ENCODE results near the gene BICRA.
"Not testable (repeated sequence)": the region's sequence is repeated elsewhere in the genome, so short reads cannot be mapped to it uniquely, and the experiment has no call there.

Gene BICRA

GRCh38 chr19:47719047-47719859 lies 110.3 kb downstream of the BICRA start:
- no peak for DNase-seq

DNA sequence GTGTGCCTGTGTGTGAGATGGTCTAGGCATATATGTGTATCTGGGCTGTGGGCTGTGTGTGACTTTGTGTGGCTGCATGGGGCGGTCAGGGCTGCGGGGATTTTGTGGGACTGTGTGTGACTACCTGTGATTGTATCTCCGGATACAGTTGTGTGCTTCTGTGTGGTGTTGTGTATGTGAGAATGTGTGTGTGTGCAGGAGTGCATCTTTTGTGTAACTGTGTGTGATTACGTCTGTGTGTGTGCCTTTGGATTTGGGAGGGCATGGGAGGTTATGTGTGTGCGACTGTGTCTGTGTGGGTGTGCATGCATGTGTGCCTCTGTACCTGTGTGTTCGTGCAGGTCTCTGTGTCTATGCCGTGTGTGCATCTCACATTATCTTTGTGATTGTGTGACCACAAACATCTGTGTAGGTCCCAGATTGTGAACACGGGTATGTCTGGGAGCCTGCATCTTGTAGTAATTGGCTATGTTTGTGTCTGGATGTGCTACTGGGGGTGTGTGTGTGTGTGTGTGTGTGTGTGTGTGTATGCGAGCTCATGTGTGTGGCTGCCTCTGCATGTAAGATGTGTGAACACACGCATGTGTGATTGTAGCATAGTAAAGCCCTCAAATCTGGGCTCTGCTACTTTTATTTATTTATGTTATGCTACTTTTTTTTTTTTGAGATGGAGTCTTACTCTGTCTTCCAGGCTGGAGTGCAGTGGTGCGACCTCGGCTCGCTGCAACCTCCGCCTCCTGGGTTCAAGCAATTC lies 111.9 kb downstream of the BICRA start:
- DNase-seq, result no peak

DNA sequence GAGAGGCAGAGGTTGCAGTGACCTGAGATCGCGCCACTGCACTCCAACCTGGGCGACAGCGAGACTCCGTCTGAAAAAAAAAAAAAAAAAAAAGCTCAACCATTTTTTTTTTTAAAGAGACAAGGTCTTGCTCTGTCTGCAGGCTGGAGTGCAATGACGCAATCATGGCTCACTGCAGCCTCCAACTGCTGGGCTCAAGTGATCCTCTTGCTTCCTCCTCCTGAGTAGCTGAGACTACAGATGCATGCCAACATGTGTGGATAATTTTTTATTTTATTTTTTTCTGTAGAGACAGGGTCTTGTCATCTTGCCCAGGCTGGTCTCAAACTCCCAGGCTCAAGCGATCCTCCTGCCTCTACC lies 114.6 kb downstream of the BICRA start:
- DNase-seq, result no peak

DNA sequence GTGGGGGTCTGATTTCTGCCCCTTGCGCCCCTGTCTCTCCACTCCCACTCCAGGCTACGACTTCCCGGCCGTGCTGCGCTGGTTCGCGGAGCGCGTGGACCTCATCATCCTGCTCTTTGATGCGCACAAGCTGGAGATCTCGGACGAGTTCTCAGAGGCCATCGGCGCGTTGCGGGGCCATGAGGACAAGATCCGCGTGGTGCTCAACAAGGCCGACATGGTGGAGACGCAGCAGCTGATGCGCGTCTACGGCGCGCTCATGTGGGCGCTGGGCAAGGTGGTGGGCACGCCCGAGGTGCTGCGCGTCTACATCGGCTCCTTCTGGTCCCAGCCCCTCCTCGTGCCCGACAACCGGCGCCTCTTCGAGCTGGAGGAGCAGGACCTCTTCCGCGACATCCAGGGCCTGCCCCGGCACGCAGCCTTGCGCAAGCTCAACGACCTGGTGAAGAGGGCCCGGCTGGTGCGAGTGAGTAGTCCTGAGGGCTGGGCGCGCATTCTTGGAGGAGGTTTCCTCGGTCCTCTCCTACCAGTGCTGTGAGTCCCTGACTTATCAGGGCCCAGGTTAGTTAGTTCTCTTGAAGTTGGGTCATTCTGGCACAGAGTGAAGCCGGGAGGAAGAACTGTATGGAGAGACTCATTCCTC lies 116.9 kb downstream of the BICRA start:
- DNase-seq, result no peak

GRCh38 chr19:47726467-47726866 lies 117.5 kb downstream of the BICRA start:
- DNase-seq, result no peak

GRCh38 chr19:47728295-47728694 lies 119.4 kb downstream of the BICRA start:
- not testable (repeated sequence) for DNase-seq

- no peak for DNase-seq
Observed at GRCh38 chr19:47729468-47729798, 120.5 kb downstream of the BICRA start.

DNA sequence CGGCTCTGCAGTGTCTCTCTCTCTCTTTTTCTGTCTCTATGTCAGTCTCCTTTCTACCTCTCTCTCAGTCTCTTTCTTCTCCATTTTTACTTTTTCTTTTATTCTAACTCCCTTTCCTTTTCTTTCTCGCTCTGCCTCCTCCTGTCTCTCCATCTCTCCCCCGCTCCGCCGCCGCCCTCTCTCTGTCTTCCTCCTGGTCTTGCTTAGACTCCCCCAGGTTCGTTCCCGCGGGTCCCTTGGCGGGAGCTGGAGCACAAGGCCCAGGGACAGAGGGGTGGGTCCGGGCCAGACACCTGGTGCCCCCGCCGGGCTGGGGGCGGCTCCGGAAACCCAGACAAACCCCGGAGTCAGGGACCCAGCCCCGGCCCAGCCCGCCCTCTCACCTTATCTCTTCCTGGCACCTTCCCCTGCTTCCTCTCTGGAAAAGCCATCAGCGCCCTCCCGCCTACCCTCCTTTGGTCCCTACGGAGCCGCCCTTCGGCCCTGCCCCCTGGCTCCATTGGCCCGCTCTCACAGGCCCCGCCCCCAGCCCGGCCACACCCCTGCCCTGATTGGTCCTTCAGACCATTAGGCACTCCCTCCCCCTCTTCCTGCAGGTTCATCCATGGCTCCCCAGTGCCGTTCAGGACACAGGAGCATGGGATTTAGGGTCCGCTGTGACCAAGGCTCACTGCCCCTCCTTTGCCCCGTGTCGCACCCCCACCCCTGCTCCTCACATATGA lies 121.0 kb downstream of the BICRA start:
- DNase-seq, result peak; percentile 14

- no peak for DNase-seq
Observed at GRCh38 chr19:47730521-47730889, 121.6 kb downstream of the BICRA start.

DNA sequence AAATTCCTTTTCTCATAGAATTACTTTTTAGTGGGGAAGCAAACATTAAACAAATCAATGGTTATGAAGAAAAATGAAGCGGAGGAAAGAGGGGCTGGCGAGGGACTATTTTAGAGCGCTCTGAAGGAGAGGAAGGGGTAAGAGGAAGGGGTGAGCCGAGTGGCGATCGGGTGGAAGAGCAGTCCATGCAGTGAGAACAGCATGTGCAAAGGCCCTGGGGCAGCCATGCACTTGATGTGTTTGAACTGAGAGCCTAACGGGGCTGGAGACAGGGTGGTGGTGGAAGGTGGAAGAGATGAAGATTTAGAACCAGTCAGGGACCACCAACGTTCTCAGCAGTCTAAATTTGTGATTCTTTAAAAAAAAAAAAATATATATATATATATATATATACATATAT lies 122.0 kb downstream of the BICRA start:
- DNase-seq, result no peak

DNA sequence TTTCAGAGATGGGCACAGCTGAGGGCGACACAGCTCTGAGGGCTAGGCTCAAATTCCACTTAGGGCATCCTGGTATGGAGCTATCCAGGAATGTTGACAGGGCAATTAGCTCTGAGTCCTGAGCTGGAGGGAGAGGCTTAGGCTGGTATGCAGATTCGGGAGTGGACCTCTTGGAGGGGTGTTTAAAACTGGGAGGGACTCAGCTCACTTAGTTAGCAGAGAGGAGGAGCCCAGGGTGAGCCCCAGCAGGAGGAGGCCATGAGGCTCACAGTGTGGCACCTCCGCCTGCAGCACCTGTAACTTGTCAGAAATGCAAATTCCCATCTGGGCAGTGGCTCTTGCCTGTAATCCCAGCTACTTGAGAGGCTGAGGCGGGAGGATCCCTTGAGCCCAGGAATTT lies 126.2 kb downstream of the BICRA start:
- no peak for DNase-seq

GRCh38 chr19:47740866-47741519 lies 132.1 kb downstream of the BICRA start:
- DNase-seq, result no peak

- DNase-seq, result no peak
Observed at GRCh38 chr19:47741544-47742140, 132.7 kb downstream of the BICRA start.

GRCh38 chr19:47742634-47743033 lies 133.7 kb downstream of the BICRA start:
- no peak for DNase-seq

DNA sequence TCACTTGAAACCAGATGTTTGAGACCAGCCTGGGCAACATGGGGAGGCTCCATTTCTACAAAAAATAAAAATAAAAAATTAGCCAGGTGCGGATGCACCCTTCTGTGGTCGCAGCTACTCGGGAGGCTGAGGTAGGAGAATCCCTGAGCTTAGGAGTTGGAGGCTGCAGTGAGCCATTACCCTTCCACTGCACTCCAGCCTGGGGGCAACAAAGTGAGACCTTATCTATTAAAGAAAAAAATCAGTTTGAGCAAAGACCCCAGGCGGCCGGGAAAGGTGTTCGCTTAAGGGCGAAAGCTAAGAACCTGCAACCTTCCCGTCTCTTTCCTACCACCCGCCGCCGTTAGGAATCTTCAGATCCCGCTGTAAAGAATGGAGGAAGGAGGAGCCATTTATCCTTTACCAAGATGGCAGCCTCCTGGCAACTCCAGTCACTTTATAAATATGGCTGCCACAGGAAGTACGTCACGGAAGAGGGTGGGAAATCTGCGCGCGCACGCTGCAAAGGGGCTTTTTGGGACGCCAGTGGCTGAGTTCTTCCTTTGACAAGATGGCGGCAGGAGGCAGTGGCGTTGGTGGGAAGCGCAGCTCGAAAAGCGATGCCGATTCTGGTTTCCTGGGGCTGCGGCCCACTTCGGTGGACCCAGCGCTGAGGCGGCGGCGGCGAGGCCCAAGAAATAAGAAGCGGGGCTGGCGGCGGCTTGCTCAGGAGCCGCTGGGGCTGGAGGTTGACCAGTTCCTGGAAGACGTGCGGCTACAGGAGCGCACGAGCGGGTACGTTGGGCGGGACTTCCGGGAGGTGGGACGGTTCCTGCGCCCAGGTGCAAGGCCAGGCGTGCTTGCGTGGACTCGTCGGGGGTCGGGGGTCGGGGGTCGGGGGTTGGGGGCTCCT lies 136.3 kb downstream of the BICRA start, which contains the start of gene NOP53:
Gene NOP53 (plus strand): TSS at position 537 of the 892 bp plus-strand sequence. CDS start 14 bp downstream, at position 551.
- DNase-seq, result peak; percentile 98

- DNase-seq, result not testable (repeated sequence)
Observed at GRCh38 chr19:47746129-47746528, 137.2 kb downstream of the BICRA start.

GRCh38 chr19:47749326-47749725 lies 140.4 kb downstream of the BICRA start:
- DNase-seq, result no peak

DNA sequence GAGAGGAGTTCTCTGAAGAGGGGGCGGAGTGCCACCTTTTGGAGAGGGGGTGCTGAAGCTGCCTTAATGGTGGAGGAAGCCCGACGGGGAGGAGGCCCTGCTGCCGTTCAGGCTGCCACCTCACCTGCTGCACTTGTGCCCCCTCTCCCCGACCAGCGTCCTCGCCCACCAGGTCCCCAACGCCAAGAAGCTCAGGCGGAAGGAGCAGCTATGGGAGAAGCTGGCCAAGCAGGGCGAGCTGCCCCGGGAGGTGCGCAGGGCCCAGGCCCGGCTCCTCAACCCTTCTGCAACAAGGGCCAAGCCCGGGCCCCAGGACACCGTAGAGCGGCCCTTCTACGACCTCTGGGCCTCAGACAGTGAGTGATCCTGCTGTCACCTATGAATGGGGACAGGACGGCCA lies 141.8 kb downstream of the BICRA start:
- no peak for DNase-seq

GRCh38 chr19:47752440-47753211 lies 143.7 kb downstream of the BICRA start:
- DNase-seq, result no peak

Measured in CD4-positive, alpha-beta T cell treated with Interleukin-10 for 1 hour (primary cell).